Stomach (tissue), 4 donors: ENCODE measurements around the gene TMEM87B.

Source experiments
- CTCF ChIP-seq, 7 experiments: fragments of 450-650 bp in 4 of 7; fragments of 200-600 bp in 3 of 7; sonication (generic) in 3 of 7; IDR thresholded peaks; one replicate each; pipeline ENCODE4 v1.5.1; 2016 to 2019; ENCODE audit warnings: antibody characterized with exemption in 7 of 7, control low read depth in 2 of 7, mild to moderate bottlenecking in 1 of 7
- POLR2A ChIP-seq, 4 donors: fragments of 450-650 bp; IDR thresholded peaks; one replicate each; pipeline ENCODE4 v1.6.1; 2016; ENCODE audit warnings: antibody characterized with exemption in 4 of 4, control low read depth in 2 of 4, mild to moderate bottlenecking in 1 of 4, moderate library complexity in 1 of 4
- POLR2AphosphoS5 ChIP-seq, 3 donors: sonication (generic); formaldehyde crosslinking; IDR thresholded peaks; one replicate each; pipeline ENCODE4 v1.6.1; 2016; ENCODE audit warnings: antibody characterized with exemption in 3 of 3

DNA sequence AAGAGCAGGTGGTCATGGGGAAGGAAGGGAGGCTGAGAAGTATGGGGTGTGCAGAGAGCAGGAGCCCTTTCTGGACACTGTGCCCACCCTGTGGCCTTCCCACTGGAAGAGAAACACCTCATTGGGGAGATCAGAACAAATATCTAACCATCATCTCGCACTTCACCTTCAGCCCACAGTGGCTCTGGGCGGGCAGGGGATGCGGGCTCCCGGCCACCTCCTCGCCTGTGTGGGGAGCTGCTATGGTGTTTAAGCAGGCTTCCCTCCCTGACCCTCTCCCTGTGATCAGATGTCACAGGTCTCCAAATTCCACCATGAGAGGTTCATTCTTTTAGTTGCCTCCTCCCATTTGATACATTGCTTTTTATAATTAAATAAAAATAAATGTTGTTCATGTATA is 88.1 kb downstream of the TMEM87B start:
- TF ChIP-seq CTCF (IDR thresholded peaks at IDR 0.05) (no peak), POLR2A (IDR thresholded peaks at IDR 0.05) (no peak), POLR2AphosphoS5 (IDR thresholded peaks at IDR 0.05) (no peak)
